ENCODE data around the gene TLE3.
"Not testable (repeated sequence)": the region's sequence is repeated elsewhere in the genome, so short reads cannot be mapped to it uniquely, and the experiment has no call there.

Gene TLE3

GRCh38 chr15:70142072-70142321 is 44.3 kb upstream of the TLE3 start:
- H3K4me3 ChIP-seq (ENCODE audit: low read depth, low read length), result no peak overlapping the region
- no peak for DNase-seq (ENCODE audit: low read depth)
- TF ChIP-seq CTCF (IDR thresholded peaks at IDR 0.05; ENCODE audit: low read depth, low read length, missing control alignments), result no peak

GRCh38 chr15:70141376-70142071 is 43.8 kb upstream of the TLE3 start:
- DNase-seq (ENCODE audit: low read depth), result no peak

GRCh38 chr15:70140543-70141375 is 43.0 kb upstream of the TLE3 start:
- DNase-seq (ENCODE audit: low read depth), result peak; percentile 31
- no peak for TF ChIP-seq CTCF (IDR thresholded peaks at IDR 0.05; ENCODE audit: low read depth, low read length, missing control alignments)
- H3K4me3 ChIP-seq (ENCODE audit: low read depth, low read length), result no peak overlapping the region

More at GRCh38 chr15:70141376-70142071, 43.8 kb upstream of the TLE3 start:
- no peak overlapping the region for H3K4me3 ChIP-seq (ENCODE audit: low read depth, low read length)
- TF ChIP-seq CTCF (IDR thresholded peaks at IDR 0.05; ENCODE audit: low read depth, low read length, missing control alignments), result no peak

- no peak for TF ChIP-seq CTCF (IDR thresholded peaks at IDR 0.05; ENCODE audit: low read depth, low read length, missing control alignments)
- no peak for DNase-seq (ENCODE audit: low read depth)
- no peak overlapping the region for H3K4me3 ChIP-seq (ENCODE audit: low read depth, low read length)
Observed at GRCh38 chr15:70140025-70140542, 42.4 kb upstream of the TLE3 start.

GRCh38 chr15:70137967-70138366 is 40.2 kb upstream of the TLE3 start:
- no peak overlapping the region for H3K4me3 ChIP-seq (ENCODE audit: low read depth, low read length)
- DNase-seq (ENCODE audit: low read depth), result no peak
- no peak for TF ChIP-seq CTCF (IDR thresholded peaks at IDR 0.05; ENCODE audit: low read depth, low read length, missing control alignments)

GRCh38 chr15:70137021-70137420 is 39.3 kb upstream of the TLE3 start:
- DNase-seq (ENCODE audit: low read depth); H3K4me3 ChIP-seq (ENCODE audit: low read depth, low read length): not testable (repeated sequence)

- no peak for DNase-seq (ENCODE audit: low read depth)
- no peak overlapping the region for H3K4me3 ChIP-seq (ENCODE audit: low read depth, low read length)
- TF ChIP-seq CTCF (IDR thresholded peaks at IDR 0.05; ENCODE audit: low read depth, low read length, missing control alignments), result no peak
Observed at GRCh38 chr15:70133781-70134421, 36.2 kb upstream of the TLE3 start.
